Body of pancreas (tissue), 4 donors: ENCODE measurements around the gene UGP2.
"Not testable (repeated sequence)": the region's sequence is repeated elsewhere in the genome, so short reads cannot be mapped to it uniquely, and the experiment has no call there.

ENCODE experiments used
- CTCF ChIP-seq, 7 experiments: fragments of 450-650 bp in 4 of 7; fragments of 200-600 bp in 3 of 7; sonication (generic) in 3 of 7; IDR thresholded peaks; one replicate each; pipeline ENCODE4 v1.5.1; 2016 to 2019; ENCODE audit warnings: antibody characterized with exemption in 7 of 7
- POLR2A ChIP-seq, 3 donors: fragments of 450-650 bp; IDR thresholded peaks; one replicate each; pipeline ENCODE4 v1.6.1; 2016; ENCODE audit warnings: antibody characterized with exemption in 3 of 3, mild to moderate bottlenecking in 2 of 3

DNA sequence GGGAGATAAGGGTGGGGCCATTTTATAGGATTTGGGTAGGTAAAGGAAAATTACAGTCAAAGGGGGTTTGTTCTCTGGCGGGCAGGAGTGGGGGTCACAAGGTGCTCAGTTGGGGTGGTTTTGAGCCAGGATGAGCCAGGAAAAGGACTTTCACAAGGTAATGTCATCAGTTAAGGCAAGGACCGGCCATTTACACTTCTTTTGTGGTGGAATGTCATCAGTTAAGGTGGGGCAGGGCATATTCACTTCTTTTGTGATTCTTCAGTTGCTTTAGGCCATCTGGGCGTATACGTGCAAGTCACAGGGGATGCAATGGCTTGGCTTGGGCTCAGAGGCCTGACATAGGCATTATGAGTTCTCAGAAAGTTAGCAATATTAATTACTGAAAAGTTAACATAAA lies 5.9 kb downstream of the UGP2 start:
- TF ChIP-seq CTCF, POLR2A (IDR thresholded peaks at IDR 0.05): not testable (repeated sequence)
